UCSD-AML1 (cell line): ENCODE results near the gene PISD.
"Not testable (repeated sequence)": the region's sequence is repeated elsewhere in the genome, so short reads cannot be mapped to it uniquely, and the experiment has no call there.

ENCODE experiments used
- DNase-seq: peaks from one replicate; lab custom pipeline; 2025; ENCODE audit not compliant: unreplicated experiment; lab: John Stamatoyannopoulos, UW

PISD gene

GRCh38 chr22:31661851-31662667, at the start of gene PISD:
TSS of gene PISD (minus strand) at chr22:31662215. CDS start at chr22:31662208, 7 bp downstream.
- peak; percentile 97 for DNase-seq

DNA sequence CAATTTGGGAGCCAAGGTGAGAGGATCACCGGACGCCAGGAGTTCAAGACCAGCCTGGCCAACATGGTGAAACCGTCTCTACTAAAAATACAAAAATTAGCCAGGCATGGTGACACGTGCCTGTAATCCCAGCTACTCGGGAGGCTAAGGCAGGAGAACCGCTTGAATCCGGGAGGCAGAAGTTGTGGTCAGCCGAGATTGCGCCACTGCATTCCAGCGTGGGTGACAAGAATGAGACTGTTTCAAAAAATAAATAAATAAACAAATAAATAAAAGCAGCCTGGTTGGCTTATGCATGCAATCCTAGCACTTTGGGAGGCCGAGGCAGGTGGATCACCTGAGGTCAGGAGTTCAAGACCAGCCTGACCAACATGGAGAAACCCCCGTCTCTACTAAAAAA, 49.2 kb upstream of the PISD start:
- not testable (repeated sequence) for DNase-seq

DNA sequence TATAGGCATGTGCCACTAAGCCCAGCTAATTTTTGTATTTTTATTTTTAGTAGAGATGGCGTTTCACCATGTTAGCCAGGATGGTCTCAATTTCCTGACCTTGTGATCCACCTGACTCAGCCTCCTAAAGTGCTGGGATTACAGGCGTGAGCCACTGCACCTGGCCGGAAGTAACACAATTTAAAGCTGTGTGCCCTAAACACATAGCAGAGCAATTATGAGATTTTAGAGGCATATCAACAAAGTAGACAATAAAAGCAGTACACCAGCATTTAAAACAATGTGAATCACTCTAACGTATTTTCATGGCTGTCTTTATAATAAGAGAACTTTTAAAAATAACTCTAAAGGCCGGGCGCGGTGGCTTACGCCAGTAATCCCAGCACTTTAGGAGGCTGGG, 45.5 kb upstream of the PISD start:
- no peak for DNase-seq

DNA sequence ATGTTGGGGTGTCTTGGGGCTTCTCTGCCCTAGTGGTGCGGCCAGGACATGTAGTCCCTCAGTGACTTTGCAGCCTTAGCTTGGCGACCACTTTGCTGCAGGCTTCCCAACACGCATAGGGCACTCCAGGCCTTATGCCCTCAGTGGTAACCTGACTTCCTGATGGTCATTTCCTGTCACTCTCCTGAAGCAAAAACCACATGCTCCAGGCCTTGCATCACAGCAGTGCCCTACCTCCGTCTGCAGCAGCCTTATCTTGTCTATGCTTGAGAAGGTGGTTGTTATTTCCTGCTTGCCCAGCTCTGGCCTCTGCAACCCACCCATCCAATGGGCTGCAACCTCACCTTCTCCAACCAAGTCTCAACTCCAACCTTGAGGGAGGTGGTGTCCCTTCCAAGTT, 33.4 kb upstream of the PISD start:
- no peak for DNase-seq

DNA sequence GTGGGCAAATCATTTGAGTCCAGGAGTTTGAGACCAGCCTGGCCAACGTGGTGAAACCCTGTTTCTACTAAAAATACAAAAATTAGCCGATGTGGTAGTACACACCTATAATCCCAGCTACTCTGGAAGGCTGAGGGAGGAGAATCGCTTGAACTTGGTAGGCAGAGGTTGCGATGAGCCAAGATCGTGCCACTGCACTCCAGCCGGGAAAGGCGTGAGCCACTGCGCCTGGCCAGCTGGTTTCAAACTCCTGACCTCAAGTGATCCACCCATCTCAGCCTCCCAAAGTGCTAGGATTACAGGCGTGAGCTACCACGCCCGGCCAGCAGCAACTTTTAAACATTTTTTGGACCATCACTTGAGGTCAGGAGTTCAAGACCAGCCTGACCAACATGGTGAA, 32.0 kb upstream of the PISD start:
- not testable (repeated sequence) for DNase-seq

- DNase-seq = no peak
These were observed 30.3 kb upstream of the PISD start for GRCh38 chr22:31692186-31692886.

DNA sequence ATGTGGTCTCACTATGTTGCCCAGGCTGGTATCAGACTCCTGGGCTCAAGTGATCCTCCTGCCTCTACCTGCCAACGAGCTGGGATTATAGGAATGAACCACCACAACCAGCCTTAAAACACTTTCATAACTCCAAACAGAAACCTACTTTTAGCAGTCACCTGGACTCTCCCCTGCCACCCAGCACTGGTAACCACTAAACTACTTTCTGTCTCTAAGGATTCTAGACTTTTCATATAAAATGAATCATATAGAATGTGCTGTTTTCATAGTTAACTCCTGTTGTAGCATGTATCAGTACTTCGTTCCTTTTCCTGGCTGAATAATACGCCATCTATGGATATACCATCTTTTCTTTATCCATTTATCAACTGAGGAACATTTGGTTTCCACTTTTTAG, 29.4 kb upstream of the PISD start:
- no peak for DNase-seq

DNA sequence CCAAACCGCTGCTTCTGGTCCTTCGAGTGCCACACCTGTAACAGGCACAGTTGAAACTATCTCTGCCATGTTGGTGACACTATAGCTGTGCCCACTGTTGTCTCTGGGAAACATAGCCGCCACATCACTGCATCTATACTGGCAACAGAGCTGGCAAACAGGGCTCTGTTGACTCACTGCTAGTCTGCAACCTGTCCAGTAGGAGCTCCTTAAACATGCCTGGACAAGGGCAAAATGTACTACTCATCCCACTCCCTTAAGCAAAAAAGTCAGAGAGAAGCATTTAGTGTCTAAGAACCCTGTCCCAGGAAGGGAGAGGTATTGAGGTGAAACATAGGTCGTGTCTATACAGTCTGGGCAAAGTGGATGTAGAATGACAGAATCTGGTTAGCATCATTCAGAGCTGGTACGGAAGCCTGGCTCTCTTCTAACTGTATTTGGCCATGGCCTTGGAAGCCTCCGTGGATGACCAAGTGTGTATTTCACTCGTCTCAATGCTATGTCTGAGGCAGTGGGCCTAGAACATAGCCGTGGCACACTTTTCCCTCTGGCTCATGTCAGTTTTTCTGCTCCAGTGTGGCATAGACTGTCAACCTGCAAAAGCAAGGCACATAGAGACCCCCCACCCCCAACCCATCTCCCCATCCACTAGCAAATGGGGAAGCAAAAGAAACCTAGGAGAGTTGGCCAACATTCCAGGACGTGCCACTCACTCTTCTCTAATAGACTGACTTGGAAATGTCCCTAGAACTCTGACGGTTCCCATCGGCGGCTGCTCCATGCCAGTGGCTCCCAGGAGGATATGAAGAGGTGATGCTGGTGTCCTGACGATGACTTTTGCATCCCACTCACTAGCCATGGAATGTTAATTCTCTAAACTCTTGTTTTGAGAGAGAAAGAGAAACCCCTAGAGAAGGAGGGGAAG, 21.4 kb upstream of the PISD start:
- no peak for DNase-seq

DNA sequence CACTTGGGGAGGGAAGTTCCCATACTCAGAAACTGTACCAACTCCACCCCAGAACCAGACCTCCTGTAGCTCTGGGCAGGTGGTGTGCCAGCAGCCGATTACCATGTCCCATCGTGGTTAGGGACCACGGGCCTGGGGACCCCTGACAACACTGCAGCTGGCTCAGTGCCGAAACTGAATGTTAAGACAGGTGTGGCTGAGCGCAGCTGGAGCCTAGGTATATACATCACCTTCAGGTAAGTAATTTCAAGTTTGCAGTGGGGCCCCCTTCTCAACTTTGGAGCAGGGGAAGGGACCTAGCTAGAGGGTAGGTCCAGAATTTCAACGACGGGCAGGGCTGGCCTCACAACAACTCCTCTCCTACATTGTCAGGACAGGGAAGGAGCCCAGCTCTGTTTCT, 20.7 kb upstream of the PISD start:
- DNase-seq = no peak

DNA sequence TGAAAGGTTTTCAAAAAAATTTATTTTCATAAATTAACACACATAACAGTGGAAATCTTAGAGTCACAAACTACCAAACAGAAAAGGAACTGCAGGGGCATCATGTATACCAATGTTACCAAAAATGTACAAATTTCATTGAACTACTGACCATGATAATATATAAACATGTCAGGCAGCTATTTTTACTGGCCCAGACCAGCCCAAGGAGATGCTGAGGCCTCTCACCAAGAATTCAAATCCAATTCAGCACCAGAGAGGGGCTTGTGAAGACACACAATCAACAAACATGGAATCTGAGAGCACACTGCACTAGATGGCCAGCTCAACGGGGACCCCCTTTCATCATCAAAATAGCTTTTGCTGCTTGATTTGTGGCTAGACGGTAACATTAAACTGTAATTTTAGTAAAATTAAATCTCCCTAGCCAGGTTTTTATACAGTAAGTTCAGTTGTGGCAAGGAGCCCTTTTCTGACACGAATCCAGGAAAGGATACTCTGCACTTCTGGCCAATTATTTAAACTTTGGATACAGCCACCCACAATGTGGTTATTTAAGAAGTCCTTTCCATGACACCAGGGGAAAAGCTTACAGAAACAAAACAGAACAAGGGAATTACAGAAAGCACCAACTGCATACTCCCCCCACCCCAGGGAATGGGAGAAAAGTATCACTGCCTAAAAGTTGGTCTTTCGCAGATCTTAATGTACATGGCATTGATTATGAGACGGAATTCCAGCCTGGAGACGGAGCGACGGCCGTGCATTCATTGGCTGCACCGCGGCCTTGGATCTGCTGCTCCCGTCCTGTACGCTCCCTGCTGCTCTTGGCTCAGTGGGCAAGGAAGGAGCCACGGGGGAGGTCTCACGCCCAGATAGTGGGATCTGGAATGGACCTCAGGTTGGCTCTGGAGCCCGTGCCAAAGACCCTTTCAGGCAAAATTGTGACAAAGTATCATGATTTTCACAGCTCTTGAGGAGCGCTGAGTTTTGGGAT, 19.6 kb upstream of the PISD start:
- DNase-seq = no peak

- DNase-seq = no peak
These were observed 18.9 kb upstream of the PISD start for GRCh38 chr22:31680861-31681341.

DNA sequence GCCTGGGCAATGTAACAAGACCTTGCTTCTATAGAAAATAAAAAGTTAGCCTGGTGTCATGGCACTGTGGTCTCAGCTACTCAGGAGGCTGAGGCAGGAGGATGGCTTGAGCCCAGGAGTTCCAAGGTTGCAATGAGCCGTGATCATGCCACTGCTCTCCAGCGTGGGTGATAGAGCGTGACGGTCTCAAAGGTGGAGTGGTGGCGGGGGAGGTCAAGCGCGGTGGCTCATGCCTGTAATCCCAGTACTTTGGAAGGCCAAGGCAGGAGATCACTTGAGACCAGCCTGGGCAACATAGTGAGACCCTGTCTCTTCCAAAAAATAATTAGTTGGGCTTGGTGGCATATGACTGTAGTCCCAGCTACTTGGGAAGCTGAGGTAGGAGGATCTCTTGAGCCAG, 16.7 kb upstream of the PISD start:
- no peak for DNase-seq

DNA sequence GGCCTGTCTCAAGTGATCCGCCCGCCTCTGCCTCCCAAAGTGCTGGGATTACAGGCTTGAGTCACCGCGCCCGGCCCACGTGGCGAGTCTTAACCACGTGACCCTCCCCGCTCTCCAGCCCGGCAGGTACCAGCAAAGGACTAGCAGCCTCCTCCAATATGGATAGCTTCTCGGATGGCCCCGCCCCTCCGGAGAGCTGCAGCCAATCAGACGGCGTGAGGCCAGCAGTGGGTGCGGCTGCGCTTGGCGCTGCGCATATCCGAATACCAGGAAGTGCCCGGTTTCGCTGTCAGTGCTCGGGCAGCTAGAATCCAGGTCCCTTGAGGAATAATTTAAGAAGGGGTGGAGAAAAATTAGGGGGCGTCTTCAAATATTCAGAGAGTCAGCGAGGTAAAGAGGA, 14.7 kb upstream of the PISD start:
- DNase-seq = no peak

DNA sequence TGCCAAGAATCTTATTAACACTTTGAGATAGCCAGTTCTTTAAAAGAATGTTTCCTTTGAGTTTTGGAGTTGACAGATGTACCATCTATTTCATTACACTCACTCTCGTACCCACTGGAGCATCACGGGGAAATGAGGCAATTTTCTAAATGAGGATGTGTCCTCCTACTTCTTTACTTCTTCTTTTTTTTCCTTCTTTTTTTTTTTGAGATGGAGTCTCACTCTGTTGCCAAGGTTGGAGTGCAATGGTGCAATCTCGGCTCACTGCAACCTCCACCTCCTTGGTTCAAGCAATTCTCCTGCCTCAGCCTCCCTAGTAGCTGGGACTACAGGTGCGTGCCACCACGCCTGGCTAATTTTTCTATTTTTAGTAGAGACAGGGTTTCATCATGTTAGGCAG, 12.2 kb upstream of the PISD start:
- DNase-seq = not testable (repeated sequence)

- DNase-seq = not testable (repeated sequence)
These were observed 6.8 kb upstream of the PISD start for GRCh38 chr22:31668849-31669248.

- DNase-seq = no peak
These were observed 638 bp upstream of the PISD start for GRCh38 chr22:31662668-31663037.

DNA sequence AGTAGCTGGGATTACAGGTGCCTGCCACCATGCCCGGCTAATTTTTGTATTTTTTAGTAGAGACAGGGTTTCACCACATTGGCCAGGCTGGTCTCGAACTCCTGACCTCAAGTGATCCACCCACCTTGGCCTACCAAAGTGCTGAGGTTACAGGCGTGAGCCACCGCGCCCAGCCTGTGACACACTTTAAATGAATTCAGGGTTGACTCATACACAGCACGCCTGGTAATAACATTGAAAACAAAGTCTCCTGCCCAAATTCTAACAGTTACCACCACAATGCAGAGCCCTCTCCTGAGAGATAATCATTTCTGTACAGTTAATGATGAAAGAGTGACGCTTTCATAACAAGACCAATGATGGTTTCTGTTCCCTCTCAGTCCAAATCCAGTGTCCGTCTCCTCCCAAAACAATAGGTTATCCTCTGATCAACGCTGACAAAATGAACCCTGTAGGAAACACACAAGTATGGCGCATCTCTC, 1.1 kb downstream of the PISD start:
- DNase-seq = not testable (repeated sequence)

DNA sequence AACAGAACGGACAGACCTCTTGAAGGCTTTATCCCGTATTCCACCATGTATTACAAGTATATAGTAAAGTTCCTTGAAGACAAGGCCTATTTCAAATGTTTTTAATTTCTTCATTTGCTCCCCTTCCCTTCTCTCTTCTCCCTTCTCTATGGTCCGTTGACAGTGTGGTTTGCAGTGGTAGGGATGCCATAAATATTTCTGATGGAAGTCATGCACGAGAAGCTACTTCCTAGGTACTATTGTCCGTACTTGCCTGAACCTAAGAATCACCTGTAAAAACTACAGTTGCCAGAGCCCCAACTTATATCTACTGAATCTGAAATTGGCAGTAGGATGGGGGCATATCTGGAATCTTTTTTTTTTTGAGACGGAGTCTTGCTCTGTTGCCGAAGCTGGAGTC, 2.8 kb downstream of the PISD start:
- DNase-seq = no peak

GRCh38 chr22:31654408-31654807, 7.6 kb downstream of the PISD start:
- no peak for DNase-seq

DNA sequence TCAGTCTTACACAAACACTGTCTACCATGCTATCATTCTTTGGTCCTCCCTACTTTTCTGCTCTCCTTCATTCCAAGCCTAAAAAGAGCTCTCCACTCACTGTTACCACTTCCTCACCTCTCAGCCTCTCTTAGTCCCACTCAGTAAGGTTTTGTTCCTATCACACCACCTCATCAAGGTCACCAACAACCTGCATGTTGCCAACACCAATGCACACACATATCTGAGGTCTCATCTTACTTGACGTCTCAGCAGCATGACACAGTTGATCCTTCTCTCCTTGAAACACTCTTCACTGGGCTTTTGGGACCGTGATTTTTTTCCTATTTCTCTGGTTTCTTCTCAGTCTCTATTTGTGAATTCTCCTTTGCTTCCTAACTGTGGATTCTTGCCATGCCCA, 8.1 kb downstream of the PISD start:
- DNase-seq = no peak
